H4 (cell line): ENCODE results near the gene BCL11A. TPM values are rescaled to one million over a fixed set of nuclear protein-coding genes. Genes with fewer than 3 reads are reported as not detected.

Source experiments
- DNase-seq: peaks from one replicate; pipeline ENCODE4 v3.0.0-alpha.2; 2015; ENCODE audit warnings: low spot score
- total RNA-seq: library from RNA; depleted of rRNA; stranded (reverse); fragments of >200 nt; shearing (Covaris generic); gene quantifications from 2 replicates; pipeline ENCODE4 v1.2.3, GENCODE V29; 2014; rRNA removed

Gene BCL11A
- total RNA-seq, 1 experiment from 2014 or later, result 1.3 TPM

- no peak for DNase-seq
Measured at GRCh38 chr2:60408811-60409530, 144.5 kb downstream of the BCL11A start.

DNA sequence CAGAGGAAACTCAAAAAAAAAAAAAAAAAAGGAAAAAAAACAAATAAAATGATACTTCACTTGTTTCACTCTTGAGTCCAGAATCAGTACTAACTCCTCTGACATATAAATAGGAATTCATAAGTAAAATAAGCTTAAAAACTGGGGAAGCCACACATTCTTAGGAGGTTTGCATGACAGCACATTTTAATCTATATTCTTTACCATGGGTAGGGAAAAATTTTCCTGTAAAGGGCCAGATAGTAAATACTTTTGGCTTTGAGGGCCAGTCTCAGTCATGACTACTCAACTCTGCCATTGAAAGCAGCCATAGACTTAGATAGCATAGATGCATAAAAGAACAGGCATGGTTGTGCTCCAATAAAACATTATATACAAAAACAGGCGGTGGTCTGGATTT, 145.2 kb downstream of the BCL11A start:
- DNase-seq, result no peak

GRCh38 chr2:60407398-60407797, 146.1 kb downstream of the BCL11A start:
- DNase-seq, result no peak

GRCh38 chr2:60406192-60406591, 147.3 kb downstream of the BCL11A start:
- DNase-seq, result no peak

- DNase-seq, result no peak
Measured at GRCh38 chr2:60405271-60405919, 148.1 kb downstream of the BCL11A start.

Other genes starting within 250 kb of the BCL11A start
- 9.6 and 11.8 TPM in 2 replicates for gene PAPOLG, start 202.6 kb upstream of the BCL11A start, total RNA-seq